Activated B cell treated with CpG ODN at 0.5 μM for 24 hours (primary cell): Measurements from ENCODE around the gene NKTR. TPM values are rescaled to one million over a fixed set of nuclear protein-coding genes. Genes with fewer than 3 reads are reported as not detected.

Experiments used
- ATAC-seq: fragments of 200-7000 bp; cut with Tn5 transposase; one replicate; pipeline ENCODE4 v1.10.0; 2021; ENCODE audit warnings: low read depth, mild to moderate bottlenecking, moderate library complexity
- CTCF ChIA-PET: fragments of 350-600 bp; sonication (Branson Sonifier 250); formaldehyde crosslinking; loops from one replicate; lab custom pipeline; 2021; ENCODE audit warnings: antibody characterized with exemption; lab: Charles Lee
- POLR2A ChIA-PET: fragments of 350-600 bp; sonication (Branson Sonifier 250); formaldehyde crosslinking; loops from one replicate; lab custom pipeline; 2021; ENCODE audit warnings: antibody characterized with exemption; lab: Charles Lee
- DNase-seq: peaks from one replicate; pipeline ENCODE4 v3.0.0; 2022
- H3K27ac Mint-ChIP-seq: one replicate; pipeline ENCODE4 v1.8.0; 2020; ENCODE audit warnings: mixed read lengths
- H3K27me3 Mint-ChIP-seq: one replicate; pipeline ENCODE4 v1.8.0; 2021; ENCODE audit warnings: mixed read lengths
- H3K36me3 Mint-ChIP-seq: one replicate; pipeline ENCODE4 v1.8.0; 2021; ENCODE audit warnings: low read depth, mixed read lengths
- H3K4me1 Mint-ChIP-seq: one replicate; pipeline ENCODE4 v1.8.0; 2021; ENCODE audit warnings: mixed read lengths
- H3K4me3 Mint-ChIP-seq: one replicate; pipeline ENCODE4 v1.8.0; 2020; ENCODE audit warnings: mild to moderate bottlenecking, mixed read lengths
- H3K9me3 Mint-ChIP-seq: one replicate; pipeline ENCODE4 v1.8.0; 2020; ENCODE audit warnings: mixed read lengths
- CTCF ChIP-seq: fragments of 200-600 bp; IDR thresholded peaks from one replicate; pipeline ENCODE4 v1.8.0; 2022; ENCODE audit warnings: antibody characterized with exemption, mild to moderate bottlenecking
- intact Hi-C: fragments of 100-400 bp; cut with micrococcal nuclease; formaldehyde crosslinking; loops from one replicate; pipeline ENCODE4 v1.15.1; 2024
- total RNA-seq: library from RNA; stranded (reverse); gene quantifications from 2 replicates; pipeline ENCODE4 v1.2.3, GENCODE V29; 2022

Gene NKTR
- total RNA-seq, 1 donor from 2014 or later = 126 TPM

- H3K4me3 Mint-ChIP-seq = no peak overlapping the region
- H3K9me3 Mint-ChIP-seq = no peaks in the 10 kb centered on the region
- peaks cover 20% of the 10 kb centered on the region for H3K36me3 Mint-ChIP-seq
Observed at GRCh38 chr3:42652251-42652610, 51.7 kb downstream of the NKTR start.

GRCh38 chr3:42652611-42653302 lies 52.3 kb downstream of the NKTR start:
- ChIA-PET POLR2A (interaction anchor here (0.9 to 2.0 kb wide), 2 partner anchors 9 to 11 kb away, joined by 3 to 7 read pairs; no protein-coding TSS in a partner anchor), CTCF (interaction anchor here (0.7 kb wide), 1 partner anchor 58 kb away, joined by 4 read pairs; no protein-coding TSS in a partner anchor)
- Mint-ChIP-seq H3K27me3 (peaks cover 2% of the 10 kb centered on the region), H3K4me3 (peak overlapping the region; percentile 64), H3K4me1 (peaks cover 22% of the 10 kb centered on the region), H3K9me3 (no peaks in the 10 kb centered on the region), H3K36me3 (peaks cover 15% of the 10 kb centered on the region), H3K27ac (peak overlapping the region; percentile 61)
- intact Hi-C loops = no loop called here
- TF ChIP-seq CTCF = no peak
- peak; percentile 66 for ATAC-seq
- DNase-seq = no peak

More at GRCh38 chr3:42652251-42652610, 51.7 kb downstream of the NKTR start:
- peaks cover 22% of the 10 kb centered on the region for H3K4me1 Mint-ChIP-seq
- intact Hi-C loops = no loop called here
- POLR2A ChIA-PET = interaction anchor here (0.9 to 2.0 kb wide), 2 partner anchors 9 to 12 kb away, joined by 3 to 7 read pairs; no protein-coding TSS in a partner anchor
- no peak overlapping the region for H3K27ac Mint-ChIP-seq
- CTCF ChIA-PET = interaction anchor here (0.7 kb wide), 1 partner anchor 58 kb away, joined by 4 read pairs; no protein-coding TSS in a partner anchor
- ATAC-seq (no peak), DNase-seq (no peak)
- H3K27me3 Mint-ChIP-seq = peaks cover 2% of the 10 kb centered on the region
- TF ChIP-seq CTCF = no peak

GRCh38 chr3:42653303-42653559 lies 52.7 kb downstream of the NKTR start:
- ChIA-PET CTCF (no interaction called here), POLR2A (interaction anchor here (0.9 kb wide), 1 partner anchor 8 kb away, joined by 3 read pairs; no protein-coding TSS in a partner anchor)
- H3K4me1 Mint-ChIP-seq = peaks cover 22% of the 10 kb centered on the region
- peak overlapping the region; percentile 64 for H3K4me3 Mint-ChIP-seq
- peaks cover 2% of the 10 kb centered on the region for H3K27me3 Mint-ChIP-seq
- H3K27ac Mint-ChIP-seq = peak overlapping the region; percentile 9
- peaks cover 11% of the 10 kb centered on the region for H3K36me3 Mint-ChIP-seq
- DNase-seq (no peak), ATAC-seq (no peak)
- intact Hi-C loops = no loop called here
- no peaks in the 10 kb centered on the region for H3K9me3 Mint-ChIP-seq
- TF ChIP-seq CTCF = no peak

- Mint-ChIP-seq H3K27ac (peak within 1 kb of the TSS; percentile 61), H3K9me3 (no peaks in the 10 kb centered on the region), H3K4me3 (peak within 1 kb of the TSS; percentile 82), H3K4me1 (peaks cover 22% of the 10 kb centered on the region), H3K27me3 (peaks cover 2% of the 10 kb centered on the region), H3K36me3 (peaks cover 9% of the 10 kb centered on the region)
- ChIA-PET CTCF (no interaction called here), POLR2A (interaction anchor here (0.7 to 1.9 kb wide), 2 partner anchors 10 to 54 kb away, joined by 3 to 7 read pairs; no protein-coding TSS in a partner anchor)
- DNase-seq = no peak
- peak; percentile 26 for ATAC-seq
- TF ChIP-seq CTCF = no peak
- intact Hi-C loops = no loop called here
Observed at GRCh38 chr3:42653560-42654330, 53.3 kb downstream of the NKTR start, which contains the start of gene ZBTB47. TSS of gene ZBTB47 (plus strand) at chr3:42653697. CDS start at chr3:42658356, 4,659 bp downstream.
